SJSA1 (cell line): Measurements from ENCODE around the gene CFAP97D1. TPM values are rescaled to one million over a fixed set of nuclear protein-coding genes. Genes with fewer than 3 reads are reported as not detected.

ENCODE experiments used
- DNase-seq, 2 experiments: peaks; one replicate each; pipeline ENCODE4 v3.0.0-alpha.2; 2015 to 2020; ENCODE audit warnings: low spot score in 2 of 2, low read depth in 1 of 2
- H3K27ac ChIP-seq: fragments of 250-450 bp; sonication (Bioruptor Pico); 2 replicates; pipeline ENCODE4 v1.5.1; 2020; ENCODE audit warnings: mild to moderate bottlenecking, moderate library complexity
- H3K27me3 ChIP-seq: fragments of 250-450 bp; sonication (Bioruptor Pico); replicated peaks from 2 replicates; pipeline ENCODE4 v1.5.1; 2020; ENCODE audit warnings: mild to moderate bottlenecking, moderate library complexity
- H3K36me3 ChIP-seq: fragments of 250-450 bp; sonication (Bioruptor Pico); 2 replicates; pipeline ENCODE4 v1.5.1; 2020; ENCODE audit warnings: mild to moderate bottlenecking
- H3K4me1 ChIP-seq: fragments of 250-450 bp; sonication (Bioruptor Pico); replicated peaks from 2 replicates; pipeline ENCODE4 v1.6.1; 2021; ENCODE audit warnings: mild to moderate bottlenecking
- H3K4me3 ChIP-seq: fragments of 250-450 bp; sonication (Bioruptor Pico); 2 replicates; pipeline ENCODE4 v1.5.1; 2020; ENCODE audit warnings: mild to moderate bottlenecking
- H3K9me3 ChIP-seq: fragments of 250-450 bp; sonication (Bioruptor Pico); replicated peaks from 2 replicates; pipeline ENCODE4 v1.5.1; 2020; ENCODE audit warnings: mild to moderate bottlenecking
- total RNA-seq: library from RNA; depleted of rRNA; stranded (reverse); fragments of >200 nt; shearing (Covaris generic); gene quantifications from 2 replicates; pipeline ENCODE4 v1.2.3, GENCODE V29; 2014

CFAP97D1 gene
- total RNA-seq, 1 experiment from 2014 or later = not detected

GRCh38 chr17:43757171-43757660 is 23.0 kb upstream of the CFAP97D1 start:
- H3K9me3 ChIP-seq = no peaks in the 10 kb centered on the region; the same call in 1 of the 2 replicates
- no peaks in the 10 kb centered on the region for H3K36me3 ChIP-seq
- H3K27ac ChIP-seq = no peak overlapping the region
- H3K4me3 ChIP-seq = no peak overlapping the region
- peaks cover 48% of the 10 kb centered on the region for H3K4me1 ChIP-seq
- H3K27me3 ChIP-seq = no peaks in the 10 kb centered on the region
- no peak for DNase-seq

GRCh38 chr17:43758086-43758485 is 22.1 kb upstream of the CFAP97D1 start:
- Histone ChIP-seq H3K27ac (no peak overlapping the region), H3K4me3 (no peak overlapping the region), H3K27me3 (no peaks in the 10 kb centered on the region), H3K36me3 (no peaks in the 10 kb centered on the region), H3K9me3 (no peaks in the 10 kb centered on the region), H3K4me1 (peaks cover 45% of the 10 kb centered on the region)
- no peak for DNase-seq

GRCh38 chr17:43758497-43759174 is 21.6 kb upstream of the CFAP97D1 start, which contains the start of gene SOST:
Gene SOST (minus strand): TSS chr17:43758791. CDS start chr17:43758741, 50 bp downstream.
- Histone ChIP-seq H3K9me3 (no peaks in the 10 kb centered on the region), H3K4me1 (peaks cover 39% of the 10 kb centered on the region), H3K36me3 (no peaks in the 10 kb centered on the region), H3K27me3 (no peaks in the 10 kb centered on the region), H3K4me3 (no peak within 1 kb of the TSS), H3K27ac (no peak within 1 kb of the TSS)
- no peak for DNase-seq

GRCh38 chr17:43759836-43760235 is 20.4 kb upstream of the CFAP97D1 start:
- DNase-seq = no peak
- H3K36me3 ChIP-seq = no peaks in the 10 kb centered on the region
- no peak overlapping the region for H3K27ac ChIP-seq
- H3K4me1 ChIP-seq = peaks cover 27% of the 10 kb centered on the region
- no peaks in the 10 kb centered on the region for H3K27me3 ChIP-seq
- H3K9me3 ChIP-seq = no peaks in the 10 kb centered on the region
- H3K4me3 ChIP-seq = no peak overlapping the region

GRCh38 chr17:43760254-43760852 is 19.9 kb upstream of the CFAP97D1 start:
- Histone ChIP-seq H3K27ac (no peak overlapping the region), H3K36me3 (no peaks in the 10 kb centered on the region), H3K4me1 (peaks cover 26% of the 10 kb centered on the region), H3K4me3 (no peak overlapping the region), H3K27me3 (no peaks in the 10 kb centered on the region), H3K9me3 (no peaks in the 10 kb centered on the region)
- peak; percentile 94 to 97 for DNase-seq

DNA sequence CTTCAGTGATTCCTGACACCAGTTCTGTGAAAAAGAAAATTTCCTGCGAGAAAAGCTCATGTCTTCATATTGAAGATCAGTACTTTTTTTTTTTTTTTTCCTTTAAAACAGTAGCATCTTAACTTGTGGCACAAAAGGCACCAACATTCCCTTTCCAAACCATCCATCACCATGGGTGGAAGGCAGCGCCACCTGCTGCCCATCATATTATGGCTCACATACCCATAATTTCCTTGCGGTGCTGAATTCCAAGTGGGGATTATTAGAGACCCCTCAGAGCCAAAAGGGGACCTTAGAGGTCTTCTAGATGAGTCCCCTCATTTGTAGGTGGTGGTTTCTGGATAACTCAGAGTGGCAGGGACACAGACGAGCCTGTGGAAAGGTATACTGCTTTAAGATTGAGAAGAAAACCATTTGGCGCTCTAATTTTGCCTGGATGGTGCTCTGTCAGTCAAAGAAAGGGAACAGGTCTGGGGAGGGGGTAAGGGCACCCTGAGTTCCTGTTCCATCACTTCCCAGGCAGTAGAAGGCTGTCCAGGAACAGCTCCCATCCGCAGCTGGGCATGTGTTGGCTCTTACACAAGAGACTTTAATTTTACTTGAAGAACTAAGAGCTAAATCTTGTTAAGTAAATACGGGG is 13.7 kb upstream of the CFAP97D1 start:
- DNase-seq = peak; percentile 59 to 80
- no peak overlapping the region for H3K4me3 ChIP-seq
- peaks cover 53% of the 10 kb centered on the region for H3K36me3 ChIP-seq
- no peaks in the 10 kb centered on the region for H3K27me3 ChIP-seq
- no peaks in the 10 kb centered on the region for H3K4me1 ChIP-seq
- H3K9me3 ChIP-seq = no peaks in the 10 kb centered on the region
- no peak overlapping the region for H3K27ac ChIP-seq

DNA sequence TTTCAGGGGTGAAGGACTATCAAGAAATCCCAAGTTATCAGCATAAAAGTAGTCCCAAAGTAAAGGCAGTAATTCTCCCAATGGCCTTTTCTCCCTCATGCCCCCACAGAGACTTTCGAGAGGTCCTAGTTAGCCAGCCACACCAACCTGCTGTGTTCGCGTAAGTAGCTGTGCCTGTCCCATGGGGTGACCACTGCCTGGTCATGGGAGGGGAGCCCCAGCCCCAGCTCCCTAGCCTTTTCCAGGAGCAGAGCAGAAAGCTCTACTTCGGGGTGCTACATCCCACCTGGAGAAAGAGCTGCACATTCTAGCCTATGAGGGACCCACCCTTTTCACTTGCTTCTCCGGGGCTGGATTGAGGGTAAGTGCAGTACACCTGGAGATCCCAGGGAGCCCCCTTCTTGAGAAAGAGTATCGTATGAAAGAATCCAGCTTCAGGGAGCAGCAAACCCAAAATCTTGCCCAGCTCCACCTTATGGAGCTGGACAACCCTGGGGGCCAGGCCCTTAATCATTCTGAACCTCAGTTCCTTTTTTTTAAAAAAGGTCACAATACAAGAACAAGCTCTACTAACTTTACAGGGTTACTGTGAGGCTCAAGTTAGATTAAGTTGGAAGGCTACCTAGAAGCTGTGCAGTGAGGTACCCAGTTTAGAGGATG is 13.1 kb upstream of the CFAP97D1 start:
- no peaks in the 10 kb centered on the region for H3K27me3 ChIP-seq
- no peaks in the 10 kb centered on the region for H3K9me3 ChIP-seq
- H3K27ac ChIP-seq = no peak overlapping the region
- H3K4me1 ChIP-seq = no peaks in the 10 kb centered on the region
- no peak overlapping the region for H3K4me3 ChIP-seq
- no peak for DNase-seq
- peaks cover 58% of the 10 kb centered on the region for H3K36me3 ChIP-seq

DNA sequence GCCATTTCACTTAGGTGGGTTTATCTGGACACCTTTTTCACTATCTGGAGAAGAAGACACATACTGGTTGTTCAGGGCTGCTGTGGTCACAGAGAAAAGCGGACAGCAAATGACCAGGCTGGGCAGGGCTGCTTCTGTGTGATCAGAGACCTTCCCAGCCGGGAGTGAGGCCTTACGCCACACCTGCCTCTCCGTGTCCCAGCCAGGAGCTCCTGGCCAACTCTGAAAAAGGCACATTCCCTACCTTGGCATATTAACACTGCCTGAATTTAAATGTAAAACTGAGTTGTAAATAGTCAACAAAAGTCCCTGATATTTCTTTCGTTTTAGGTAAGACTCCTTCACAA is 12.5 kb upstream of the CFAP97D1 start:
- H3K27ac ChIP-seq = no peak overlapping the region
- no peak overlapping the region for H3K4me3 ChIP-seq
- H3K36me3 ChIP-seq = peaks cover 63% of the 10 kb centered on the region
- H3K9me3 ChIP-seq = no peaks in the 10 kb centered on the region
- DNase-seq = no peak
- H3K4me1 ChIP-seq = no peaks in the 10 kb centered on the region
- H3K27me3 ChIP-seq = no peaks in the 10 kb centered on the region

- Histone ChIP-seq H3K27me3 (no peaks in the 10 kb centered on the region), H3K4me3 (no peak overlapping the region), H3K9me3 (no peaks in the 10 kb centered on the region), H3K27ac (no peak overlapping the region), H3K4me1 (no peaks in the 10 kb centered on the region), H3K36me3 (peaks cover 70% of the 10 kb centered on the region)
- no peak for DNase-seq
These were observed 11.9 kb upstream of the CFAP97D1 start for GRCh38 chr17:43768382-43768781.

- peaks cover 75% of the 10 kb centered on the region for H3K36me3 ChIP-seq
These were observed 11.3 kb upstream of the CFAP97D1 start for GRCh38 chr17:43768943-43769342.

GRCh38 chr17:43769426-43769825 is 10.8 kb upstream of the CFAP97D1 start:
- H3K27ac ChIP-seq = no peak overlapping the region
- H3K4me1 ChIP-seq = no peaks in the 10 kb centered on the region
- H3K4me3 ChIP-seq = no peak overlapping the region
- H3K9me3 ChIP-seq = no peaks in the 10 kb centered on the region
- DNase-seq = peak in 1 of 2 experiments; percentile 45
- H3K36me3 ChIP-seq = peaks cover 80% of the 10 kb centered on the region
- H3K27me3 ChIP-seq = no peaks in the 10 kb centered on the region

More at GRCh38 chr17:43768943-43769342, 11.3 kb upstream of the CFAP97D1 start:
- Histone ChIP-seq H3K27ac (no peak overlapping the region), H3K4me1 (no peaks in the 10 kb centered on the region), H3K9me3 (no peaks in the 10 kb centered on the region), H3K27me3 (no peaks in the 10 kb centered on the region), H3K4me3 (no peak overlapping the region)
- DNase-seq = peak in 1 of 2 experiments; percentile 45

- Histone ChIP-seq H3K27me3 (no peaks in the 10 kb centered on the region), H3K36me3 (peaks cover 84% of the 10 kb centered on the region), H3K4me3 (no peak overlapping the region), H3K9me3 (no peaks in the 10 kb centered on the region), H3K4me1 (no peaks in the 10 kb centered on the region), H3K27ac (no peak overlapping the region)
- peak in 1 of 2 experiments; percentile 39 for DNase-seq
These were observed 10.4 kb upstream of the CFAP97D1 start for GRCh38 chr17:43769859-43770258.

DNA sequence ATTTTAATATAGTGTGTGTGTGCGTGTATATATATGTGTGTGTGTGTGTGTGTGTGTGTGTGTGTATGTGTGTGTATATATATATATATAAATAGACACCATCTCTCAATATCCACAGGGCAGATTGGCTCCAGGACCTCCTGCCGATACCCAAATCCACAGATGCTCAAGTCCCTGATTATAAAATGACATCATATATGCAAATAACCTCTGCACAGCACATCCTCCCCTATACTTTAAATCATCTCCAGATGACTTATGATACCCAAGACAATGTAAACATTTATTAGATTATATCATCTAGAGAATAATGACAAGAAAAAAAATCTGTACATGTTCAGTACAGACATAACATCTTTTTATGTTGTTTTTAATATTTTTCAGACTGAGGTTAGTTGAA is 9.3 kb upstream of the CFAP97D1 start:
- DNase-seq = no peak
- H3K4me3 ChIP-seq = no peak overlapping the region
- H3K36me3 ChIP-seq = peaks cover 87% of the 10 kb centered on the region
- no peak overlapping the region for H3K27ac ChIP-seq
- no peaks in the 10 kb centered on the region for H3K4me1 ChIP-seq
- H3K27me3 ChIP-seq = no peaks in the 10 kb centered on the region
- no peaks in the 10 kb centered on the region for H3K9me3 ChIP-seq

- H3K27me3 ChIP-seq = no peaks in the 10 kb centered on the region
- H3K9me3 ChIP-seq = no peaks in the 10 kb centered on the region
- H3K36me3 ChIP-seq = peaks cover 87% of the 10 kb centered on the region
- no peak for DNase-seq
- H3K27ac ChIP-seq = no peak overlapping the region
- no peak overlapping the region for H3K4me3 ChIP-seq
- H3K4me1 ChIP-seq = no peaks in the 10 kb centered on the region
These were observed 8.8 kb upstream of the CFAP97D1 start for GRCh38 chr17:43771463-43771862.
